GM08714 (cell line): Measurements from ENCODE around the gene EML4.
"Not testable (repeated sequence)": the region's sequence is repeated elsewhere in the genome, so short reads cannot be mapped to it uniquely, and the experiment has no call there.

ENCODE experiments used
- H3K4me3 ChIP-seq: fragments of 200-500 bp; sonication (Bioruptor generic); 2 replicates; pipeline ENCODE4 v1.5.1; 2014; ENCODE audit warnings: mild to moderate bottlenecking, low read length, inconsistent platforms
- ZNF274 ChIP-seq: IDR thresholded peaks from 2 replicates; pipeline ENCODE4 v1.6.1; 2012; ENCODE audit warnings: mild to moderate bottlenecking, low read depth, low read length

EML4 gene

GRCh38 chr2:42132966-42133641, 36.0 kb upstream of the EML4 start:
- no peak for TF ChIP-seq ZNF274
- H3K4me3 ChIP-seq = no peak overlapping the region; the same call in 1 of the 2 replicates

DNA sequence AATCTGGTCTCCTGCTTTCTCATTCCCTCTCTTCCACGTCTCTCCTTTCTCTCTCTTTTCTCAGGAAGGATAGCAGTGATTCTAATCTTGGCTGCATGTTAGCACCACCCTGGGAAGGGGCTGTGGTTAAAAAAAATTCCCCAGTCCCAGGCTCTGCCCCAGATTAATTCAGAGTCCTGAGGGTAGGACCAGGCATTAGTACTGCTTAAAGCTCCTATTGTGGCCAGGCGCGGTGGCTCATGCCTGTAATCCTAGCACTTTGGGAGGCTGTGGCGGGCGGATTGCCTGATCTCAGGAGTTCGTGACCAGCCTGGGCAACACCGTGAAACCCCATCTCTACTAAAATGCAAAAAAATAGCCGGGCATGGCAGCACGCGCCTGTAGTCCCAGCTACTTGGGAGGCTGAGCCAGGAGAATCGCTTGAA, 35.4 kb upstream of the EML4 start:
- H3K4me3 ChIP-seq = no peak overlapping the region; the same call in 1 of the 2 replicates

GRCh38 chr2:42134401-42134932, 34.7 kb upstream of the EML4 start:
- not testable (repeated sequence) for H3K4me3 ChIP-seq

More for the DNA sequence above, 35.4 kb upstream of the EML4 start:
- no peak for TF ChIP-seq ZNF274

- TF ChIP-seq ZNF274 = no peak
- no peak overlapping the region for H3K4me3 ChIP-seq
These were observed 33.5 kb upstream of the EML4 start for GRCh38 chr2:42135381-42136312.

- TF ChIP-seq ZNF274 = no peak
- H3K4me3 ChIP-seq = no peak overlapping the region
These were observed 32.4 kb upstream of the EML4 start for GRCh38 chr2:42136782-42137124.

- no peak for TF ChIP-seq ZNF274
- H3K4me3 ChIP-seq = no peak overlapping the region
These were observed 31.9 kb upstream of the EML4 start for GRCh38 chr2:42137125-42137841.

GRCh38 chr2:42138163-42139015, 30.8 kb upstream of the EML4 start:
- no peak for TF ChIP-seq ZNF274
- no peak overlapping the region for H3K4me3 ChIP-seq

- TF ChIP-seq ZNF274 = no peak
- H3K4me3 ChIP-seq = no peak overlapping the region
These were observed 30.1 kb upstream of the EML4 start for GRCh38 chr2:42139101-42139500.

- H3K4me3 ChIP-seq = no peak overlapping the region
These were observed 28.7 kb upstream of the EML4 start for GRCh38 chr2:42140496-42140895.

GRCh38 chr2:42141687-42142546, 27.2 kb upstream of the EML4 start:
- H3K4me3 ChIP-seq = no peak overlapping the region
- no peak for TF ChIP-seq ZNF274

More at GRCh38 chr2:42140496-42140895, 28.7 kb upstream of the EML4 start:
- TF ChIP-seq ZNF274 = no peak

GRCh38 chr2:42142547-42143184, 26.5 kb upstream of the EML4 start:
- no peak overlapping the region for H3K4me3 ChIP-seq
- TF ChIP-seq ZNF274 = no peak

DNA sequence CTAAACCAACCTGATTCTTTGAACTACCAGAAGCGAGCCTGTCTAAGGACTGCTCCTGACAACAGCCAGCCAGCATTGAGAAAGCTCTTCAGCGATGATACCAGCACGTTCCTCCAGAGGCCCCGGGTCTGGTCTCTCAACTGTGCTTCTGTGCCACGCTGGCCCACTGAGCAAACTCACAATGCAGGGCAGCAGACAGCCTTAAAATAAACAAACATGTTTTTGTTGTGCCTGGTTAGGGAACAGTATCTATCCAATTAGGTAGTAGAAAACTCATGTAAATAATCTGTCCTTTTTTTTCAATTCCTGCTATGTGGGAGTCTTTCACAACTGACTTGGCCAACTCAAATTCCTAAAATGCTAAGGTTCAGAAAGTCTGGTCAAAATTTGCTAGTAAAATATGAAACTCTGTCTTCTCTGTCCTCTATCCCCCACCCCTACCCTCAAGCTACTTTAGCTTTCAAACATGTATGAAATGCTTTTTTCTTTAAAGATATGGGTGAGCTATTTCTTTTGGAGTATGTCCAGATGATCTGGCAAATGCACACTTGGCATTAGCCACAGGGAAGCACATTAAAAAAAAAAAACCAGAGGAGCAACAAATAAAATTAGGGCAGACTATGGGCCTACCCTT, 21.4 kb upstream of the EML4 start:
- TF ChIP-seq ZNF274 = no peak

More for the DNA sequence above, 21.4 kb upstream of the EML4 start:
- H3K4me3 ChIP-seq = no peak overlapping the region
